ENCODE results near the gene FGF11. TPM values are rescaled to one million over a fixed set of nuclear protein-coding genes. Genes with fewer than 3 reads are reported as not detected.

The FGF11 gene
- total and polyA plus RNA-seq, 2 of the 13 experiments (the other 11 are each of a cell fraction or from before 2014, with no cell fraction given): 0.20 to 7.6 TPM

GRCh38 chr17:7484067-7484918, 45.0 kb downstream of the FGF11 start, which contains the start of gene POLR2A (continued):
- TF ChIP-seq, protein P1, sequence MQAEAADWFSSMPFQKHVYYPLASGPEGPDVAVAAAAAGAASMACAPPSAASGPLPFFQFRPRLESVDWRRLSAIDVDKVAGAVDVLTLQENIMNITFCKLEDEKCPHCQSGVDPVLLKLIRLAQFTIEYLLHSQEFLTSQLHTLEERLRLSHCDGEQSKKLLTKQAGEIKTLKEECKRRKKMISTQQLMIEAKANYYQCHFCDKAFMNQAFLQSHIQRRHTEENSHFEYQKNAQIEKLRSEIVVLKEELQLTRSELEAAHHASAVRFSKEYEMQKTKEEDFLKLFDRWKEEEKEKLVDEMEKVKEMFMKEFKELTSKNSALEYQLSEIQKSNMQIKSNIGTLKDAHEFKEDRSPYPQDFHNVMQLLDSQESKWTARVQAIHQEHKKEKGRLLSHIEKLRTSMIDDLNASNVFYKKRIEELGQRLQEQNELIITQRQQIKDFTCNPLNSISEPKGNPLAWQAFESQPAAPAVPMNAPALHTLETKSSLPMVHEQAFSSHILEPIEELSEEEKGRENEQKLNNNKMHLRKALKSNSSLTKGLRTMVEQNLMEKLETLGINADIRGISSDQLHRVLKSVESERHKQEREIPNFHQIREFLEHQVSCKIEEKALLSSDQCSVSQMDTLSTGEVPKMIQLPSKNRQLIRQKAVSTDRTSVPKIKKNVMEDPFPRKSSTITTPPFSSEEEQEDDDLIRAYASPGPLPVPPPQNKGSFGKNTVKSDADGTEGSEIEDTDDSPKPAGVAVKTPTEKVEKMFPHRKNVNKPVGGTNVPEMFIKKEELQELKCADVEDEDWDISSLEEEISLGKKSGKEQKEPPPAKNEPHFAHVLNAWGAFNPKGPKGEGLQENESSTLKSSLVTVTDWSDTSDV (CRISPR knock-in tag; IDR thresholded peaks at IDR 0.05): no peak
- TF ChIP-seq CBX2 (IDR thresholded peaks at IDR 0.05; ENCODE audit: low read depth, low read length): no peak
- no peak for TF ChIP-seq CBX2 (CRISPR knock-in tag; IDR thresholded peaks at IDR 0.05; ENCODE audit: low read depth)
- peak; percentile 81 for TF ChIP-seq NFKB2 (CRISPR knock-in tag; IDR thresholded peaks at IDR 0.05; ENCODE audit: borderline replicate concordance)
- peak; percentile 30; the same call in 1 of the 2 replicates for TF ChIP-seq STAT5B (CRISPR knock-in tag; IDR thresholded peaks at IDR 0.05)
- TF ChIP-seq ZNF773 (CRISPR knock-in tag; IDR thresholded peaks at IDR 0.05; ENCODE audit: borderline replicate concordance): no peak; the same call in 1 of the 2 replicates
- TF ChIP-seq, protein P2, sequence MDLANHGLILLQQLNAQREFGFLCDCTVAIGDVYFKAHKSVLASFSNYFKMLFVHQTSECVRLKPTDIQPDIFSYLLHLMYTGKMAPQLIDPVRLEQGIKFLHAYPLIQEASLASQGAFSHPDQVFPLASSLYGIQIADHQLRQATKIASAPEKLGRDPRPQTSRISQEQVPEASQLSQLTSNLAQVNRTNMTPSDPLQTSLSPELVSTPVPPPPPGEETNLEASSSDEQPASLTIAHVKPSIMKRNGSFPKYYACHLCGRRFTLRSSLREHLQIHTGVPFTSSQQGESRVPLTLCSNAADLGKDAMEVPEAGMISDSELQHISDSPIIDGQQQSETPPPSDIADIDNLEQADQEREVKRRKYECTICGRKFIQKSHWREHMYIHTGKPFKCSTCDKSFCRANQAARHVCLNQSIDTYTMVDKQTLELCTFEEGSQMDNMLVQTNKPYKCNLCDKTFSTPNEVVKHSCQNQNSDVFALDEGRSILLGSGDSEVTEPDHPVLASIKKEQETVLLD (CRISPR knock-in tag; IDR thresholded peaks at IDR 0.05; ENCODE audit: low read depth): peak; percentile 78; the same call in 1 of the 2 replicates
- TF ChIP-seq FOXM1 (CRISPR knock-in tag; IDR thresholded peaks at IDR 0.05): no peak
- peak in 1 of 2 experiments; percentile 98; a peak in 2 of 4 replicates for TF ChIP-seq KLF16 (CRISPR knock-in tag; IDR thresholded peaks at IDR 0.05)
- TF ChIP-seq YY1 (IDR thresholded peaks at IDR 0.05; ENCODE audit: insufficient read depth, insufficient replicate concordance, low read depth, low read length): peak; percentile 84
- TF ChIP-seq ZBTB42 (CRISPR knock-in tag; IDR thresholded peaks at IDR 0.05): no peak
- TF ChIP-seq RFXAP (CRISPR knock-in tag; IDR thresholded peaks at IDR 0.05; ENCODE audit: borderline replicate concordance): peak; percentile 81; the same call in 1 of the 2 replicates
- TF ChIP-seq ZFAT (CRISPR knock-in tag; conservative IDR thresholded peaks at IDR 0.05): no peak
- peak; percentile 54 for TF ChIP-seq ZFP36L1 (CRISPR knock-in tag; IDR thresholded peaks at IDR 0.05)
- TF ChIP-seq SRY (CRISPR knock-in tag; IDR thresholded peaks at IDR 0.05): peak; percentile 36; the same call in 1 of the 2 replicates
- 0 out of 2 replicates have a peak, but pooled peaks have one; percentile 89 for TF ChIP-seq NONO (IDR thresholded peaks at IDR 0.05)
- peak; percentile 81 for TF ChIP-seq NONO (CRISPR knock-in tag; conservative IDR thresholded peaks at IDR 0.05)
- peak; percentile 96 for TF ChIP-seq HES4 (CRISPR knock-in tag; IDR thresholded peaks at IDR 0.05; ENCODE audit: borderline replicate concordance)
- peak; percentile 55; the same call in 1 of the 2 replicates for TF ChIP-seq ZNF552 (CRISPR knock-in tag; IDR thresholded peaks at IDR 0.05; ENCODE audit: borderline replicate concordance)
- TF ChIP-seq, protein P3, sequence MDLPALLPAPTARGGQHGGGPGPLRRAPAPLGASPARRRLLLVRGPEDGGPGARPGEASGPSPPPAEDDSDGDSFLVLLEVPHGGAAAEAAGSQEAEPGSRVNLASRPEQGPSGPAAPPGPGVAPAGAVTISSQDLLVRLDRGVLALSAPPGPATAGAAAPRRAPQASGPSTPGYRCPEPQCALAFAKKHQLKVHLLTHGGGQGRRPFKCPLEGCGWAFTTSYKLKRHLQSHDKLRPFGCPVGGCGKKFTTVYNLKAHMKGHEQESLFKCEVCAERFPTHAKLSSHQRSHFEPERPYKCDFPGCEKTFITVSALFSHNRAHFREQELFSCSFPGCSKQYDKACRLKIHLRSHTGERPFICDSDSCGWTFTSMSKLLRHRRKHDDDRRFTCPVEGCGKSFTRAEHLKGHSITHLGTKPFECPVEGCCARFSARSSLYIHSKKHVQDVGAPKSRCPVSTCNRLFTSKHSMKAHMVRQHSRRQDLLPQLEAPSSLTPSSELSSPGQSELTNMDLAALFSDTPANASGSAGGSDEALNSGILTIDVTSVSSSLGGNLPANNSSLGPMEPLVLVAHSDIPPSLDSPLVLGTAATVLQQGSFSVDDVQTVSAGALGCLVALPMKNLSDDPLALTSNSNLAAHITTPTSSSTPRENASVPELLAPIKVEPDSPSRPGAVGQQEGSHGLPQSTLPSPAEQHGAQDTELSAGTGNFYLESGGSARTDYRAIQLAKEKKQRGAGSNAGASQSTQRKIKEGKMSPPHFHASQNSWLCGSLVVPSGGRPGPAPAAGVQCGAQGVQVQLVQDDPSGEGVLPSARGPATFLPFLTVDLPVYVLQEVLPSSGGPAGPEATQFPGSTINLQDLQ (CRISPR knock-in tag; IDR thresholded peaks at IDR 0.05): peak; percentile 100
- no peak for TF ChIP-seq ZNF282 (IDR thresholded peaks at IDR 0.05; ENCODE audit: partially characterized antibody)
- 0 out of 2 replicates have a peak, but pooled peaks have one; percentile 22 for TF ChIP-seq ZNF629 (CRISPR knock-in tag; conservative IDR thresholded peaks at IDR 0.05)

Data from HepG2 (cell line).